Panc1 (cell line): ENCODE results near the gene APRT. TPM values are rescaled to one million over a fixed set of nuclear protein-coding genes. Genes with fewer than 3 reads are reported as not detected.

Experiments
- ATAC-seq: fragments of 200-7000 bp; cut with Tn5 transposase; 2 replicates; pipeline ENCODE4 v1.9.1; 2020; ENCODE audit warnings: mild to moderate bottlenecking, moderate library complexity
- BruUV-seq: library from RNA; stranded (reverse); fragments of 400-500 nt; replicated peaks from 2 replicates; lab custom pipeline; 2021; lab: Mats Ljungman, UMichigan
- CTCF ChIA-PET: fragments of 300-600 bp; sonication (Branson Sonifier 250); formaldehyde crosslinking; loops from one replicate; lab custom pipeline; 2022; ENCODE audit warnings: antibody characterized with exemption; lab: Charles Lee
- POLR2A ChIA-PET: fragments of 300-600 bp; sonication (Branson Sonifier 250); formaldehyde crosslinking; loops from one replicate; lab custom pipeline; 2022; ENCODE audit warnings: antibody characterized with exemption; lab: Charles Lee
- DNase-seq: peaks from one replicate; pipeline ENCODE4 v3.0.0-alpha.2; 2010; ENCODE audit warnings: low read depth, low spot score
- H3K27ac ChIP-seq: 2 replicates; pipeline ENCODE4 v1.5.1; 2011; ENCODE audit warnings: mild to moderate bottlenecking, low read length, inconsistent platforms
- H3K27me3 ChIP-seq: fragments of 200-500 bp; sonication (Bioruptor generic); 2 replicates; pipeline ENCODE4 v1.6.0; 2014; ENCODE audit warnings: low read length, inconsistent platforms; ENCODE audit not compliant: control insufficient read depth, insufficient read depth
- H3K36me3 ChIP-seq: fragments of 200-500 bp; sonication (Bioruptor generic); 2 replicates; pipeline ENCODE4 v1.5.1; 2014; ENCODE audit warnings: inconsistent platforms, mild to moderate bottlenecking, low read length, moderate library complexity; ENCODE audit not compliant: control insufficient read depth, insufficient read depth
- H3K4me1 ChIP-seq: 2 replicates; pipeline ENCODE4 v1.5.1; 2011; ENCODE audit warnings: inconsistent platforms, mild to moderate bottlenecking, low read length, moderate library complexity; ENCODE audit not compliant: control insufficient read depth, insufficient read depth
- H3K4me3 ChIP-seq, 2 experiments: 2 replicates each; pipeline ENCODE4 v1.5.1; 2011 to 2012; ENCODE audit warnings: low read depth in 2 of 2, low read length in 2 of 2, mild to moderate bottlenecking in 2 of 2, inconsistent platforms in 1 of 2, moderate library complexity in 1 of 2
- H3K9me3 ChIP-seq: fragments of 200-500 bp; sonication (Bioruptor generic); 2 replicates; pipeline ENCODE4 v1.5.1; 2014; ENCODE audit warnings: low read depth, mild to moderate bottlenecking, inconsistent platforms, low read length, moderate library complexity; ENCODE audit not compliant: control insufficient read depth, insufficient read depth
- CTCF ChIP-seq: fragments of 450-650 bp; IDR thresholded peaks from 2 replicates; pipeline ENCODE4 v1.5.1; 2017; ENCODE audit warnings: mild to moderate bottlenecking
- POLR2AphosphoS5 ChIP-seq: IDR thresholded peaks from 2 replicates; pipeline ENCODE4 v1.6.1; 2012; ENCODE audit warnings: mild to moderate bottlenecking, low read depth, low read length, moderate library complexity
- REST ChIP-seq, 2 experiments: IDR thresholded peaks; 2 replicates each; pipeline ENCODE4 v1.6.1; 2011 to 2012; ENCODE audit warnings: low read depth in 2 of 2, control low read depth in 1 of 2, low read length in 1 of 2, mild to moderate bottlenecking in 1 of 2, moderate library complexity in 1 of 2; ENCODE audit not compliant: insufficient read depth in 1 of 2
- SIN3A ChIP-seq: IDR thresholded peaks from 2 replicates; pipeline ENCODE4 v1.6.1; 2012; ENCODE audit warnings: low read depth, mild to moderate bottlenecking, low read length, moderate library complexity, borderline replicate concordance; ENCODE audit not compliant: insufficient read depth
- TCF7L2 ChIP-seq: IDR thresholded peaks from 2 replicates; pipeline ENCODE4 v1.6.1; 2011; ENCODE audit warnings: mild to moderate bottlenecking, low read depth, low read length, inconsistent platforms
- in situ Hi-C: cut with HindIII; loops from 2 replicates; pipeline ENCODE4 v1.10.0; 2016; ENCODE audit warnings: low sequenced_read_pairs, low pct_unique_long_range_greater_than_20kb
- intact Hi-C: fragments of 100-400 bp; cut with micrococcal nuclease; formaldehyde crosslinking; loops from one replicate; pipeline ENCODE4 v1.10.0; 2022; ENCODE audit not compliant: unreplicated experiment
- total RNA-seq: library from RNA; stranded (reverse); gene quantifications from one replicate; pipeline ENCODE4 v1.2.1, GENCODE V29; 2021; ENCODE audit not compliant: unreplicated experiment

Gene APRT
- total RNA-seq, 1 experiment from 2014 or later = 231 TPM

- no peak for TF ChIP-seq REST (IDR thresholded peaks at IDR 0.05; ENCODE audit: insufficient read depth in 1 of 2, low read depth in 2 of 2, low read length in 1 of 2)
- no peak for TF ChIP-seq SIN3A
- no peak for TF ChIP-seq POLR2AphosphoS5
- no peak for TF ChIP-seq TCF7L2
- TF ChIP-seq CTCF = no peak
- no peaks in the 10 kb centered on the region for H3K9me3 ChIP-seq
- H3K27ac ChIP-seq = peak overlapping the region; percentile 72
- DNase-seq (no peak), ATAC-seq (no peak)
- no peaks in the 10 kb centered on the region; the same call in 1 of the 2 replicates for H3K36me3 ChIP-seq
- CTCF ChIA-PET = interaction anchor here (0.6 to 1.3 kb wide), 3 partner anchors 11 to 1004 kb away, joined by 3 to 8 read pairs (median 6); no protein-coding TSS in a partner anchor
- H3K4me1 ChIP-seq = peaks cover 50% of the 10 kb centered on the region
- no peak overlapping the region for H3K4me3 ChIP-seq
- in situ Hi-C loops (no loop called here), intact Hi-C loops (loop anchor here (10.0 kb wide), 1 partner anchor 46 kb away; no protein-coding TSS in a partner anchor)
- H3K27me3 ChIP-seq = no peaks in the 10 kb centered on the region
- BruUV-seq = no TSS peak
- POLR2A ChIA-PET = interaction anchor here (0.5 kb wide), 1 partner anchor 11 kb away, joined by 3 read pairs; no protein-coding TSS in a partner anchor
These were observed 31.3 kb downstream of the APRT start for GRCh38 chr16:88780142-88781062.

- no peak for TF ChIP-seq REST (IDR thresholded peaks at IDR 0.05; ENCODE audit: insufficient read depth in 1 of 2, low read depth in 2 of 2, low read length in 1 of 2)
- no peak for TF ChIP-seq TCF7L2
- no peak for TF ChIP-seq SIN3A
- TF ChIP-seq CTCF = no peak
- TF ChIP-seq POLR2AphosphoS5 = no peak
- Histone ChIP-seq H3K27ac (peak overlapping the region; percentile 72), H3K9me3 (no peaks in the 10 kb centered on the region), H3K27me3 (no peaks in the 10 kb centered on the region), H3K4me3 (no peak overlapping the region), H3K4me1 (peaks cover 55% of the 10 kb centered on the region), H3K36me3 (no peaks in the 10 kb centered on the region; the same call in 1 of the 2 replicates)
- ChIA-PET POLR2A (interaction anchor here (0.5 kb wide), 1 partner anchor 1100 kb away, joined by 6 read pairs; no protein-coding TSS in a partner anchor), CTCF (interaction anchor here (1.3 kb wide), 1 partner anchor 10 kb away, joined by 3 read pairs; no protein-coding TSS in a partner anchor)
- in situ Hi-C loops (no loop called here), intact Hi-C loops (loop anchor here (10.0 kb wide), 1 partner anchor 45 kb away; no protein-coding TSS in a partner anchor)
- ATAC-seq (no peak), DNase-seq (no peak)
- no TSS peak for BruUV-seq
These were observed 32.2 kb downstream of the APRT start for GRCh38 chr16:88779406-88780141.
